Activated CD4-positive, CD25-positive, alpha-beta regulatory T cell treated with anti-CD3 and anti-CD28 coated beads, Interleukin-2, amount 50 U/mL, for 16 hours (primary cell): ENCODE results near the gene P2RY6.

Experiments used
- DNase-seq: peaks from one replicate; pipeline ENCODE4 v3.0.0-alpha.2; 2020; ENCODE audit warnings: low read depth, low spot score

P2RY6 gene

GRCh38 chr11:73237471-73238290 lies 34.5 kb upstream of the P2RY6 start:
- no peak for DNase-seq

GRCh38 chr11:73239111-73239521 lies 33.0 kb upstream of the P2RY6 start:
- DNase-seq = no peak

GRCh38 chr11:73239571-73240189 lies 32.5 kb upstream of the P2RY6 start:
- no peak for DNase-seq

GRCh38 chr11:73240190-73240781 lies 31.9 kb upstream of the P2RY6 start:
- DNase-seq = no peak

- no peak for DNase-seq
Measured at GRCh38 chr11:73241300-73241699, 30.8 kb upstream of the P2RY6 start.

GRCh38 chr11:73242251-73243092 lies 29.7 kb upstream of the P2RY6 start:
- DNase-seq = peak; percentile 51

- no peak for DNase-seq
Measured at GRCh38 chr11:73243093-73243485, 29.0 kb upstream of the P2RY6 start.

GRCh38 chr11:73244589-73245240 lies 27.4 kb upstream of the P2RY6 start:
- DNase-seq = no peak

- no peak for DNase-seq
Measured at GRCh38 chr11:73245461-73245860, 26.7 kb upstream of the P2RY6 start.

- no peak for DNase-seq
Measured at GRCh38 chr11:73246303-73246702, 25.8 kb upstream of the P2RY6 start.

- no peak for DNase-seq
Measured at GRCh38 chr11:73248526-73249185, 23.5 kb upstream of the P2RY6 start.

GRCh38 chr11:73249304-73249703 lies 22.8 kb upstream of the P2RY6 start:
- no peak for DNase-seq

GRCh38 chr11:73249853-73250783 lies 22.0 kb upstream of the P2RY6 start:
- no peak for DNase-seq

- no peak for DNase-seq
Measured at GRCh38 chr11:73252577-73253191, 19.5 kb upstream of the P2RY6 start.

GRCh38 chr11:73257342-73258103 lies 14.6 kb upstream of the P2RY6 start:
- no peak for DNase-seq

- DNase-seq = no peak
Measured at GRCh38 chr11:73258104-73259035, 13.8 kb upstream of the P2RY6 start.

- DNase-seq = no peak
Measured at GRCh38 chr11:73259406-73260126, 12.6 kb upstream of the P2RY6 start.
